ENCODE measurements around the gene PACS1.
"Not testable (repeated sequence)": the region's sequence is repeated elsewhere in the genome, so short reads cannot be mapped to it uniquely, and the experiment has no call there.

Gene PACS1

DNA sequence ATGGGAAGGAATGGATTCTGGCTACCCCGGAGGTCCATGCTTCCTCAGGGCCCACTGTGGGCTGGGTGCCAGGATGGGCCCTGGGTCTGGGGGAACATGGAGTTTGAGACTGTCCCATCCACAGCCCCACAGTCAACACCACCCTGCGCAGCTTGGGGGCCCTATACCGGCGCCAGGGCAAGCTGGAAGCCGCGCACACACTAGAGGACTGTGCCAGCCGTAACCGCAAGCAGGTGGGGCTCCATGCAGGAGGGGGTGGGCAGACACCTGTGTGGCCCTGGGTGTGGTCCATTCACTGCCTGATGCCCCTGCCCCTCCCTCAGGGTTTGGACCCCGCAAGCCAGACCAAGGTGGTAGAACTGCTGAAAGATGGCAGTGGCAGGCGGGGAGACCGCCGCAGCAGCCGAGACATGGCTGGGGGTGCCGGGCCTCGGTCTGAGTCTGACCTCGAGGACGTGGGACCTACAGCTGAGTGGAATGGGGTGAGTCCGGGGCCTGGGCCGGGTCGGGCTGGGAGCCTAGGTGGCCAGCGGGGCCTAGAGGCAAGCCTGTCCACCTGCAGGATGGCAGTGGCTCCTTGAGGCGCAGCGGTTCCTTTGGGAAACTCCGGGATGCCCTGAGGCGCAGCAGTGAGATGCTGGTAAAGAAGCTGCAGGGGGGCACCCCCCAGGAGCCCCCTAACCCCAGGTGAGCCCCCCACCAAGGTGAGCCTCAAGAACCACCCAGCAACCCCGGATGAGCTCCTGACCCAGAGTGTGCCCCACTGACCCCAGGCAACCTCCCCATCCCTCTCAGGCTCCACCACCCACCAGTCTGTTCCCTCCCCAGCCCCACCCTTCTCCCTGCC, 195.7 kb downstream of the PACS1 start:
- no peak overlapping the region for H3K27ac ChIP-seq
- DNase-seq (ENCODE audit: low read depth, low spot score): no peak

GRCh38 chr11:66266378-66267038, 196.4 kb downstream of the PACS1 start:
- no peak for DNase-seq (ENCODE audit: low read depth, low spot score)
- H3K27ac ChIP-seq: no peak overlapping the region

- H3K27ac ChIP-seq: peak overlapping the region; percentile 75
- DNase-seq (ENCODE audit: low read depth, low spot score): no peak
Measured at GRCh38 chr11:66267039-66267378, 196.9 kb downstream of the PACS1 start.

- H3K27ac ChIP-seq: peak overlapping the region; percentile 75
- DNase-seq (ENCODE audit: low read depth, low spot score): no peak
Measured at GRCh38 chr11:66267379-66268243, 197.5 kb downstream of the PACS1 start.

DNA sequence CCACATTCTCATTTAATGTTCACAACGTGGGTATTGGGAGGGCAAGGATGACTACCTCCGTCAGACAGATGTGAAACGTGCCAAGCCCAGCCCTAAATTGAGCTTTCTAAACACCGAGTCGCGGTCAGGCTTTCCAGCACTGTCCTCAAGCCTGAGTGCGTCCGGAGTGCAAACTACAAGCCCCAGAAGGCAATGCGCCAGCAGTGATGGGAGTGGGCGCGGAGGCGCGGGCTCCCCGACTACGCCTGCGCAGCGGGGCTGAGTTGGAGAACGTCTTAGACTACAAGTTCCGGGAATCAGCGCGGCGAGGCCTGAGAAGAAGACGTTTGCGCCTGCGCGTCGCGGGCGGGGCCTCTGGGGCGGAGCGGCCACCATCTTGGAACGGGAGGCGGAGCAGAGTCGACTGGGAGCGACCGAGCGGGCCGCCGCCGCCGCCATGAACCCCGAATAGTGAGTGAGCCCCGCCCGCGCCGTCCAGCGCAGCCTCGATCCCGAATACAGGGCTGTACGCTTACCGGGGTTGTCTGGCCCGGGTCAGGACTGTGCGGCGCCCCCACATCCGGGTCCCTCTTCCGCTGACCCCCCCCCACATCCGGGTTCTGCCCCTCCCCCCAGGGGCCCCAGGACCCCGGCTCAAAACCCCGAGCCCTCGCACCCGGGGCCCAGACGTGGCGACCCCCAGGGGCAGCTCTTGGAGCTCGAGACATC, 198.3 kb downstream of the PACS1 start, which contains the start of gene RAB1B:
Gene RAB1B, plus strand, starts transcription at position 396 of the 708 bp plus-strand sequence. Its CDS starts 41 bp downstream, at position 437.
- DNase-seq (ENCODE audit: low read depth, low spot score): peak; percentile 93
- H3K27ac ChIP-seq: peak within 1 kb of the TSS; percentile 75

DNA sequence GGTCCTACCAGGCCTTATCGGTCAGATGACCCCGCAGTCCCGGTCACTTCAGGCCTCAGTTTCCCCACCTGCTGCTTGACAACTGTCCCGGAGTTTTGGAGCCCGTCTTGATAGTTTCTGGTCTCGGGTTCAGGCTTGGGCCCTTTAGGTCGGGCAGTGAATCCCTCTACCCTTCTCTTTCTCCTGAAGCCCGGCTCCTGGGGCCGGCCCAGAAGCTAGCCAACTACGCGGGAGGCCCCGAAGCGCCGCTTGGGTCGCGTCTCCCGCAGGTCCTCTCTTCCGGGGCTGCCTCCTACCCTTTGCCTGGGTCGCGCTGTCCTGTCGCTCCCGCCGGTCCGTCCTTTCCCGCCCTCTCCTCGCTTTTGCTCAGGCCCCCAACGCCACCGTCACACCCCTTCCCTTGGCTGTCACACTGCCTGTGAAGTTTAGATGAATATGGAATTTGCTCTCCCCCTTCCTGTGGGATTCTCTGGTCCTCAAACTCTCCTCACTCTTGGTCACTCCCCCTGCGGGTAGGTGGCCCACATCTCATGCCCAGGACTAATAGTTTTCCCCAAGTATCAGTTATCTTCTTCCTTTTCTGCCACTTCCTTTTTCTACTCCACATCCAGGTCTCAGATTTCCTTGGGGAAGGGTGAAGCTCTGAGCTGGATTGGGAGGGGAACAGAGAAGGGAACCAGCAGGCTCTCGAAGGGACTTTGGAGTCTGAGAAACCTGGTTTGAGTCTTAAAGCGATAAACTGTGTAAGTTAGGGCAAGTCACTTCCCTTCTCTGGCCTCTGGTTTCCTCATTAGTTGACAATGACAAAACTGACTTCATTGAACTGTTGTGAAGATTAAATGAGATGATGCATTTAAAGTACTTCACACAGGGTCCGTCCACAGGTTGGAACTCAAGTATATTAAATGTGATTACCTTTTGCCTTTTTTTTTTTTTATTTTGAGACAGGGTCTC, 199.2 kb downstream of the PACS1 start:
- no peak for DNase-seq (ENCODE audit: low read depth, low spot score)
- H3K27ac ChIP-seq: peak overlapping the region; percentile 75

GRCh38 chr11:66271816-66272215, 201.7 kb downstream of the PACS1 start:
- no peak for DNase-seq (ENCODE audit: low read depth, low spot score)
- H3K27ac ChIP-seq: no peak overlapping the region

DNA sequence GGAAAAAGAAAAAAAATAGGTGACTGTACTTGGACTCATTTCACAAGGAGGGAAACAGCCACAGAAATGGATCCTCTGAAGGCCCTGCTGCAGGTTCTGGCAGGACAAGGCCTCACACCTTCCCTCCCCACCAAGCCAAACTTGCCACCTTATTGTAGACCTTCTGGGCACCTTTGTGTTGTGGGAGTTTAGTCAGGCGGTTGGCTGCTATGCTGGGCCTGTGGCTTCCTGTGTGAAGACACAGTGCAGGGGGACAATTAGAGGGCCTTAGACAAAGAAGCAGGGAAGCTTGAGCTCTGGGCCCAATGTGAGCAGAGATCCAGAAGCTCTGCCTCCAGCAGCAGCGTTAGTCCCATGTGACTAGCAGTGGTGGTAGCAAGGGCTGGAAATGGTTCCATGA, 202.5 kb downstream of the PACS1 start:
- no peak overlapping the region for H3K27ac ChIP-seq

DNA sequence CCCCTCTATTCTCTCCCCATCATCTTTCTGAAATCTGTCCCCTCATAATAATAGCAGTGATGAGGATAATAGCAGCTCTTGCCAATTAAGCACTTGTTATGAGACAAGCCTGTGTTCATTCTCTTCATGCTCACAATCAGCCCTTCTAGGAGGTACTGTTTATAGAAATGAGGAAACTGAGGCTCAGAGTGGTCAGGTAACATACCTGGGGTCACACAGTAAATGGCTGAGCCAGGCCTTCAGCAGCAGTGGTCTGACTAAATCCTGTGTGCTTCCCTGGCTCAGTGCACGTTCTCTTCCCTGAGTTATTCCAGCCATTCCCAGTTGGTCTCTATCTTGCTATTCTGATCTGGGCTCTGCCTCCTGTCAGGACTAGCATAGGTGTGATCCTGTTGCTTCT, 204.1 kb downstream of the PACS1 start:
- no peak overlapping the region for H3K27ac ChIP-seq
- no peak for DNase-seq (ENCODE audit: low read depth, low spot score)

More for the DNA sequence above, 202.5 kb downstream of the PACS1 start:
- DNase-seq (ENCODE audit: low read depth, low spot score): no peak

DNA sequence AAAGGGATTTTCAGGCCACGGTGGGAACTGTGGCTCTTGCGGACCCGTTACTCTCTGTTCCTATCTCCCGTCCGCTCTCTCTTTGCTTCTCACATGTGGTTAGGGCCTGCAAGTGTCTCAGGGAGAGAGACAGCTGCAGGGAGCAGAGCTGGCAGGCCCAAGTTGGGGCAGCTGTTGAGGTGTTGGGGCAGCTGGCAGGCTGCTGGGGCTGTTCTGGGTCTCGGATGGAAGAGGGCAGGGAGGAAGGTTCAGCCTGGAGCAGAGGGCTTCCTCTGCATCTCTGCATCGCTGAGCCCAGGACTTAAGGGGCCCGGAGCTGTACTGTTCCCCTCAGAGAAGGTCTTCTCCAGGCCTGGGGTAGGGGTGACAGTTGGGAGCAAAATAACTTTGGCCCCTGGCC, 205.3 kb downstream of the PACS1 start:
- no peak overlapping the region for H3K27ac ChIP-seq

DNA sequence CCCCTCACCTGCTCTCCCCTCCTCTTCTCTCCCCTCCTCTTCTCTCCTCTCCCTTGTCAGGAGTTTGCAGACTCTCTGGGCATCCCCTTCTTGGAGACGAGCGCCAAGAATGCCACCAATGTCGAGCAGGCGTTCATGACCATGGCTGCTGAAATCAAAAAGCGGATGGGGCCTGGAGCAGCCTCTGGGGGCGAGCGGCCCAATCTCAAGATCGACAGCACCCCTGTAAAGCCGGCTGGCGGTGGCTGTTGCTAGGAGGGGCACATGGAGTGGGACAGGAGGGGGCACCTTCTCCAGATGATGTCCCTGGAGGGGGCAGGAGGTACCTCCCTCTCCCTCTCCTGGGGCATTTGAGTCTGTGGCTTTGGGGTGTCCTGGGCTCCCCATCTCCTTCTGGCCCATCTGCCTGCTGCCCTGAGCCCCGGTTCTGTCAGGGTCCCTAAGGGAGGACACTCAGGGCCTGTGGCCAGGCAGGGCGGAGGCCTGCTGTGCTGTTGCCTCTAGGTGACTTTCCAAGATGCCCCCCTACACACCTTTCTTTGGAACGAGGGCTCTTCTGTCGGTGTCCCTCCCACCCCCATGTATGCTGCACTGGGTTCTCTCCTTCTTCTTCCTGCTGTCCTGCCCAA, 206.0 kb downstream of the PACS1 start:
- DNase-seq (ENCODE audit: low read depth, low spot score): no peak
- no peak overlapping the region for H3K27ac ChIP-seq

More for the DNA sequence above, 205.3 kb downstream of the PACS1 start:
- DNase-seq (ENCODE audit: low read depth, low spot score): no peak

GRCh38 chr11:66276619-66277018, 206.5 kb downstream of the PACS1 start:
- not testable (repeated sequence) for H3K27ac ChIP-seq; DNase-seq (ENCODE audit: low read depth, low spot score)

GRCh38 chr11:66277064-66277463, 207.0 kb downstream of the PACS1 start:
- DNase-seq (ENCODE audit: low read depth, low spot score); H3K27ac ChIP-seq: not testable (repeated sequence)

DNA sequence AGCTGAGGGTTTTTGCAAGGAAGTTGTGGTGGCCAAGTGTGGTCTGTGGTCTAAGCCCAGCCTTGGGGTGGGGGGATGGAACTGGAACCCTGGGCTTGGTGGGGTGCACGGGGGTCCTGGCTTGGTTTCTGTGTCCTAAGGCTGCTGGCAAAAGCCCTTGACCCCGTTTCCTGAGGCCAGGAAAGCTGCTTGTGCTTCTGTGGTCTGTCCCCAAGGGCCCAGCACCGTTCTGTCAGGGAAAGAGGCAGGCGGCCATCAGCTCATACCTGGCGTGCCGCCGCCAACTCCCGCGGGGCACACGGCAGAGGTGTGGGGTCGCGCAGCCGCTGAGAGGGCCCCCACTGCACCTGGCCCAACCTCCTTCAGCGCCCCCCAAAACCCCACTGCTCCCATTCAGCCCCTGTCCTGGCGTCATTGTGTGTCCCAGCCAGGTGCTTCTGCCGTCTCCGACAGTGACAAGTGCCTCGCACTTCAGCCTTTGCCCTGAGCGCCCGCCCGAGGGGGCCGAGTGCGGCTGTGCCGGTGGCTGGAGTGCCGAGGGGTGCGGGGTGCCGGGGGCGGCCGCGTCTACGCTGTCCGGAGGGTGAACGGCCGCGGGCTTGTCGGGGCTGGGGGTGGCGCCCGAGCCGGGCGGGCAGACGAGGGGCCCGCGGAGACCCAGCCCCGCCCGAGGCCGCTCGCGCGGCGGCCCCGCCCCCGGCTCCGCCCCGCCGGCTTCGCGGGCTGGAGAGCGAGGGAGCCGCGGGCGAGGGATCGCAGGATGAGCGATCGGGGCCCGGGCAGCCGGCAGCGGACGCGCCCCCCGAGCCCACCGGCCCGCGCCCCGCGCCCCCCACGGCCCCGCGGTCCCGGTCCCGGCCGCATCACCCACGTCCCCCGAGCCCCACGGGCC, 207.6 kb downstream of the PACS1 start, which contains the start of gene CNIH2:
Gene CNIH2, plus strand, starts transcription at position 705 of the 892 bp plus-strand sequence. CDS start 282 bp downstream, outside the sequence.
- H3K27ac ChIP-seq: no peak within 1 kb of the TSS
- DNase-seq (ENCODE audit: low read depth, low spot score): no peak

GRCh38 chr11:66278363-66279091, 208.5 kb downstream of the PACS1 start:
- H3K27ac ChIP-seq: no peak overlapping the region
- DNase-seq (ENCODE audit: low read depth, low spot score): no peak

GRCh38 chr11:66279092-66279734, 209.1 kb downstream of the PACS1 start:
- no peak for DNase-seq (ENCODE audit: low read depth, low spot score)
- no peak overlapping the region for H3K27ac ChIP-seq
